MCF 10A (cell line): ENCODE data around the gene SELENOM. TPM values are rescaled to one million over a fixed set of nuclear protein-coding genes. Genes with fewer than 3 reads are reported as not detected.

Experiments used
- BruUV-seq: library from RNA; stranded (reverse); fragments of 400-500 nt; replicated peaks from 2 replicates; lab custom pipeline; 2021; lab: Mats Ljungman, UMichigan
- CTCF ChIA-PET: fragments of 300-600 bp; sonication (Branson Sonifier 250); formaldehyde crosslinking; extraction: SDS; loops from one replicate; lab custom pipeline; 2021; ENCODE audit warnings: antibody characterized with exemption, inconsistent platforms; lab: Yijun Ruan, JAX
- POLR2A ChIA-PET: fragments of 300-600, 350-650 bp; sonication (Branson Sonifier 250); formaldehyde crosslinking; extraction: SDS; loops from one replicate; lab custom pipeline; 2020; ENCODE audit warnings: antibody characterized with exemption, inconsistent platforms; lab: Yijun Ruan, JAX
- DNase-seq: peaks from one replicate; pipeline ENCODE4 v3.0.0-alpha.2; 2018; ENCODE audit not compliant: unreplicated experiment
- H3K27ac Mint-ChIP-seq: one replicate; pipeline ENCODE4 v1.8.0; 2022; ENCODE audit warnings: mild to moderate bottlenecking, low read depth, mixed read lengths; ENCODE audit not compliant: unreplicated experiment
- H3K27me3 Mint-ChIP-seq: one replicate; pipeline ENCODE4 v1.8.0; 2022; ENCODE audit warnings: mixed read lengths; ENCODE audit not compliant: insufficient read depth, unreplicated experiment
- H3K36me3 Mint-ChIP-seq: one replicate; pipeline ENCODE4 v1.8.0; 2022; ENCODE audit warnings: mild to moderate bottlenecking, moderate library complexity, mixed read lengths; ENCODE audit not compliant: insufficient read depth, unreplicated experiment
- H3K4me1 Mint-ChIP-seq: one replicate; pipeline ENCODE4 v1.8.0; 2022; ENCODE audit warnings: mixed read lengths; ENCODE audit not compliant: insufficient read depth, unreplicated experiment
- H3K4me3 Mint-ChIP-seq: one replicate; pipeline ENCODE4 v1.8.0; 2022; ENCODE audit warnings: mild to moderate bottlenecking, moderate library complexity, mixed read lengths; ENCODE audit not compliant: unreplicated experiment
- H3K9me3 Mint-ChIP-seq: one replicate; pipeline ENCODE4 v1.8.0; 2022; ENCODE audit warnings: mixed read lengths; ENCODE audit not compliant: unreplicated experiment
- CTCF ChIP-seq: fragments of 200-600 bp; IDR thresholded peaks from one replicate; pipeline ENCODE4 v1.8.0; 2022; ENCODE audit warnings: antibody characterized with exemption, mild to moderate bottlenecking; ENCODE audit not compliant: unreplicated experiment
- intact Hi-C: fragments of 100-400 bp; cut with micrococcal nuclease; formaldehyde crosslinking; loops from 2 replicates; pipeline ENCODE4 v1.14.1; 2022
- total RNA-seq: library from RNA; stranded (reverse); gene quantifications from 2 replicates; pipeline ENCODE4 v1.2.3, GENCODE V29; 2022

SELENOM gene
- total RNA-seq, 1 experiment from 2014 or later: 44.9 TPM

GRCh38 chr22:31130873-31131272 lies 23.5 kb upstream of the SELENOM start:
- CTCF ChIA-PET: interaction anchor here (0.6 to 1.5 kb wide), 2 partner anchors 18 to 686 kb away, joined by 3 to 4 read pairs; no protein-coding TSS in a partner anchor
- intact Hi-C loops: no loop called here
- BruUV-seq: no TSS peak
- H3K4me1 Mint-ChIP-seq: no peaks in the 10 kb centered on the region
- DNase-seq: no peak
- H3K4me3 Mint-ChIP-seq: no peak overlapping the region
- no peaks in the 10 kb centered on the region for H3K9me3 Mint-ChIP-seq
- H3K36me3 Mint-ChIP-seq: no peaks in the 10 kb centered on the region
- POLR2A ChIA-PET: no interaction called here
- H3K27me3 Mint-ChIP-seq: no peaks in the 10 kb centered on the region
- TF ChIP-seq CTCF: no peak
- no peak overlapping the region for H3K27ac Mint-ChIP-seq

- H3K4me1 Mint-ChIP-seq: no peaks in the 10 kb centered on the region
- H3K27ac Mint-ChIP-seq: no peak overlapping the region
- no peaks in the 10 kb centered on the region for H3K27me3 Mint-ChIP-seq
- CTCF ChIA-PET: interaction anchor here (0.6 to 1.7 kb wide), 4 partner anchors 20 to 272 kb away, joined by 3 to 6 read pairs (median 4); partner anchors contain the start of gene SELENOM
- TF ChIP-seq CTCF: no peak
- intact Hi-C loops: no loop called here
- no TSS peak for BruUV-seq
- H3K9me3 Mint-ChIP-seq: no peaks in the 10 kb centered on the region
- no peak overlapping the region for H3K4me3 Mint-ChIP-seq
- POLR2A ChIA-PET: no interaction called here
- H3K36me3 Mint-ChIP-seq: no peaks in the 10 kb centered on the region
- DNase-seq: no peak
These were observed 20.8 kb upstream of the SELENOM start for GRCh38 chr22:31128156-31128555.

GRCh38 chr22:31127181-31127772 lies 19.9 kb upstream of the SELENOM start:
- CTCF ChIA-PET: interaction anchor here (1.3 to 1.7 kb wide), 2 partner anchors 20 to 21 kb away, joined by 5 to 6 read pairs; partner anchors contain the start of gene SELENOM

GRCh38 chr22:31126869-31127175 lies 19.5 kb upstream of the SELENOM start:
- intact Hi-C loops: no loop called here
- DNase-seq: no peak
- ChIA-PET POLR2A (no interaction called here), CTCF (no interaction called here)
- Mint-ChIP-seq H3K9me3 (no peaks in the 10 kb centered on the region), H3K27ac (no peak overlapping the region), H3K4me3 (no peak overlapping the region), H3K36me3 (no peaks in the 10 kb centered on the region), H3K4me1 (peaks cover 5% of the 10 kb centered on the region), H3K27me3 (no peaks in the 10 kb centered on the region)
- TF ChIP-seq CTCF: no peak
- BruUV-seq: no TSS peak

More at GRCh38 chr22:31127181-31127772, 19.9 kb upstream of the SELENOM start:
- no peak for TF ChIP-seq CTCF
- no peak overlapping the region for H3K27ac Mint-ChIP-seq
- peaks cover 2% of the 10 kb centered on the region for H3K4me1 Mint-ChIP-seq
- intact Hi-C loops: no loop called here
- POLR2A ChIA-PET: no interaction called here
- H3K9me3 Mint-ChIP-seq: no peaks in the 10 kb centered on the region
- H3K27me3 Mint-ChIP-seq: no peaks in the 10 kb centered on the region
- no peak overlapping the region for H3K4me3 Mint-ChIP-seq
- no TSS peak for BruUV-seq
- DNase-seq: no peak
- H3K36me3 Mint-ChIP-seq: no peaks in the 10 kb centered on the region
